ENCODE measurements around the gene ST6GALNAC4.

ST6GALNAC4 gene

DNA sequence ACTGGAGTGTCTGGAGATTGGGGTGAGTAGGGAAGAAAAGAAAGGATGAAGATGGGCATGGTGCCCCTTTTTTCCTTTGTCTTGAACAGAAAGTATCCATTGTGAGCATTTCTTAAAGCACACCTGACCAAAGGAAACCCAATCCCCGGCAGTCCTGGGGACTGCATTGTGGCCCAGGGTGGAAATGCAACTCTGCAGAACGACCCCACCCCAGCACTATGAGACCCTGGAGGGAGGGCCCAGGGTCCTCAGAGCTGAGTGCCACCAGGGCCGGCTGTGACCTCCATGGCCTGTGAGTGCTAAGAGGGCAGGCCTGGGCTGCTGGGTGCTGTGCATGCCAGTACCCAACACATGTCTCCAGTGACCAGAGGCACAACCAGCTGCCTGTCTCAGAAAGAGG, 45.4 kb upstream of the ST6GALNAC4 start:
- no peak for TF ChIP-seq TAF1 (IDR thresholded peaks at IDR 0.05; ENCODE audit: borderline replicate concordance, insufficient read depth, low read length)
- TF ChIP-seq FOXP2 (optimal IDR thresholded peaks at IDR 0.05; ENCODE audit: borderline replicate concordance, extremely low read depth, extremely low read length, insufficient read depth), result no peak
- TF ChIP-seq, protein P1, sequence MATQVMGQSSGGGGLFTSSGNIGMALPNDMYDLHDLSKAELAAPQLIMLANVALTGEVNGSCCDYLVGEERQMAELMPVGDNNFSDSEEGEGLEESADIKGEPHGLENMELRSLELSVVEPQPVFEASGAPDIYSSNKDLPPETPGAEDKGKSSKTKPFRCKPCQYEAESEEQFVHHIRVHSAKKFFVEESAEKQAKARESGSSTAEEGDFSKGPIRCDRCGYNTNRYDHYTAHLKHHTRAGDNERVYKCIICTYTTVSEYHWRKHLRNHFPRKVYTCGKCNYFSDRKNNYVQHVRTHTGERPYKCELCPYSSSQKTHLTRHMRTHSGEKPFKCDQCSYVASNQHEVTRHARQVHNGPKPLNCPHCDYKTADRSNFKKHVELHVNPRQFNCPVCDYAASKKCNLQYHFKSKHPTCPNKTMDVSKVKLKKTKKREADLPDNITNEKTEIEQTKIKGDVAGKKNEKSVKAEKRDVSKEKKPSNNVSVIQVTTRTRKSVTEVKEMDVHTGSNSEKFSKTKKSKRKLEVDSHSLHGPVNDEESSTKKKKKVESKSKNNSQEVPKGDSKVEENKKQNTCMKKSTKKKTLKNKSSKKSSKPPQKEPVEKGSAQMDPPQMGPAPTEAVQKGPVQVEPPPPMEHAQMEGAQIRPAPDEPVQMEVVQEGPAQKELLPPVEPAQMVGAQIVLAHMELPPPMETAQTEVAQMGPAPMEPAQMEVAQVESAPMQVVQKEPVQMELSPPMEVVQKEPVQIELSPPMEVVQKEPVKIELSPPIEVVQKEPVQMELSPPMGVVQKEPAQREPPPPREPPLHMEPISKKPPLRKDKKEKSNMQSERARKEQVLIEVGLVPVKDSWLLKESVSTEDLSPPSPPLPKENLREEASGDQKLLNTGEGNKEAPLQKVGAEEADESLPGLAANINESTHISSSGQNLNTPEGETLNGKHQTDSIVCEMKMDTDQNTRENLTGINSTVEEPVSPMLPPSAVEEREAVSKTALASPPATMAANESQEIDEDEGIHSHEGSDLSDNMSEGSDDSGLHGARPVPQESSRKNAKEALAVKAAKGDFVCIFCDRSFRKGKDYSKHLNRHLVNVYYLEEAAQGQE (IDR thresholded peaks at IDR 0.05; ENCODE audit: insufficient read depth in 1 of 2, low read depth in 2 of 2, low read length in 2 of 2), result no peak
- no peak for TF ChIP-seq SIN3A (IDR thresholded peaks at IDR 0.05; ENCODE audit: borderline replicate concordance, insufficient read depth, low read length)
- TF ChIP-seq POLR2AphosphoS5 (IDR thresholded peaks at IDR 0.05; ENCODE audit: low read depth, low read length), result no peak

DNA sequence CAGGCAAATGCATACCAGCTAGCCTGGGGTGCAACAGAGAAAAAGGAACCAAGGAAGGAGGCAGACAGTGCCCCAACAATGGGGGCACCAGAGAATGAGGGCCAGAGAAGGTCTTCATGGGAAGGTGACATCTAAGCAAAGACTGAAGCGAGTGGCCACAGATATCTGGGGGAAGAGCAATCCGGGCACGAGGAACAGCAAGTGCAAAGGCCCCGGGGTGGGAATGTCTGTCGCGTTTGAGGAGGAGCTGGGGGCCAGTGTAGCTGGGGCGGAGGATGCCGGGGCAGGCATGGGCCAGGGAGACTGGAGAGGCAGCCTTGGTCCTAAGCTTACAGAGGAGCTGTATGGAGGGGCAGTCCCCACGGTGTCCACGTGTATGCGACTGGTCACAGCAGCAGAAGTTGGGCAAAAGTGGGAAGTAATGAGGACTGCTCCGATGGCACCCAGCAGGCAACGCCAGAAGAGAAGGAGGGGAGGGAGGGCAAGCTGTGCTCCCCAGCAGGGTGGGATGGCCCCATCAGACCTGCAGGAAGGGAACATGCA, 44.8 kb upstream of the ST6GALNAC4 start:
- TF ChIP-seq SIN3A (IDR thresholded peaks at IDR 0.05; ENCODE audit: borderline replicate concordance, insufficient read depth, low read length) (no peak), TAF1 (IDR thresholded peaks at IDR 0.05; ENCODE audit: borderline replicate concordance, insufficient read depth, low read length) (no peak), POLR2AphosphoS5 (IDR thresholded peaks at IDR 0.05; ENCODE audit: low read depth, low read length) (no peak), FOXP2 (optimal IDR thresholded peaks at IDR 0.05; ENCODE audit: borderline replicate concordance, extremely low read depth, extremely low read length, insufficient read depth) (no peak)
- TF ChIP-seq, protein P1 (IDR thresholded peaks at IDR 0.05; ENCODE audit: insufficient read depth in 1 of 2, low read depth in 2 of 2, low read length in 2 of 2), result no peak

DNA sequence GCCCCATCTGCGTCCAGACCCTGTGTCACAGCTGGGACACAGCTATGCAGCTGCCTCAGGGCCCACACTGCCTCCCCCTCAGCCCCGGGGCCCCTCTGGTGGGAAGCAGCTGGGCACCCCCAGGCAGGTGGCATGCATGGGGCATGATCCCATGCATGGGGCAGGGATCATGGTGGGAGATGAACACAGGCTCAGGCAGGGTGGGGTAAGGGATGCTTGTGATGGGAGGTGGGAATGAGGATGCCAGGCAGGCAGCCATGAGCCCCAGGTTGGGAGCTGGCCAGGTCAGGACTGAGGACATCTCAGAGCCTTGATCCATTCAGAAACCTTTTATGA, 44.3 kb upstream of the ST6GALNAC4 start:
- no peak for TF ChIP-seq POLR2AphosphoS5 (IDR thresholded peaks at IDR 0.05; ENCODE audit: low read depth, low read length)
- no peak for TF ChIP-seq FOXP2 (optimal IDR thresholded peaks at IDR 0.05; ENCODE audit: borderline replicate concordance, extremely low read depth, extremely low read length, insufficient read depth)
- no peak for TF ChIP-seq SIN3A (IDR thresholded peaks at IDR 0.05; ENCODE audit: borderline replicate concordance, insufficient read depth, low read length)
- TF ChIP-seq, protein P1 (IDR thresholded peaks at IDR 0.05; ENCODE audit: insufficient read depth in 1 of 2, low read depth in 2 of 2, low read length in 2 of 2), result no peak
- TF ChIP-seq TAF1 (IDR thresholded peaks at IDR 0.05; ENCODE audit: borderline replicate concordance, insufficient read depth, low read length), result no peak

DNA sequence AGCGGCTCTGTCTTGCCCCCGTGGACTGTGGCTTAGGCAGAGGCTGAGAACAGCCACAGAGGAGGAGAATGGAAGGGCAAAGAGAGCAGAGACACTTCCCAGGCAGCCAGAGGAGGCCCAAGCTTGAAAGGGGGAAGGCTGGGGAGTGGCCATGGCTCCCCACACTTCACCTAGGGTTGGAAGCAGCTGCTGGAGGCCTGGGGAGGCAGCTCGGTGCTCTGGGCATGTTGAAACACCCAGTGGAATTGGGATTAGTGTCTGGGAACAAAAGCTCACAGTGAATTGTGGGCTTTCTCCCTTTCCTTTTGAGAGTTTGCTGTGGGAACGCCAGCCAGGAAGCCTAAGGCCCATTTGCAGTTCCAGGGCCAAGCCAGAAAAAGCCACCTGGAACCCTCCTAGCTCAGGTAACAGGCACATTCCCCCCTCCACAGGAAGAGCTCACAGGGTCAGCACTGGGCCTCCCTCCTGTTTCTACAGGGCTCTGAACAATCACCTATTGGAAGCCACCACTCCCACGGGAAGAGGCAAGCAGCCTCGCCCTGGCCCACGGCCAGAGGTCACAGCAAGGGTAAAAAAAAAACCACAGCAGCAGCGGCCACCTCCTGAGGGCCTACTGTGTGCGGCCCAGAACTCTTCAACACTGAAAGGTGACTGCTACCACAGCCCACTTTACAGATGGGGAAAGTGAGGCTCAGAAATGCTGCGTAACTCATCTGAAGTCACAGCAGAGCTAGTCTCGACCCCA, 43.7 kb upstream of the ST6GALNAC4 start:
- TF ChIP-seq, protein P1 (IDR thresholded peaks at IDR 0.05; ENCODE audit: insufficient read depth in 1 of 2, low read depth in 2 of 2, low read length in 2 of 2), result no peak
- TF ChIP-seq POLR2AphosphoS5 (IDR thresholded peaks at IDR 0.05; ENCODE audit: low read depth, low read length) (no peak), TAF1 (IDR thresholded peaks at IDR 0.05; ENCODE audit: borderline replicate concordance, insufficient read depth, low read length) (no peak), SIN3A (IDR thresholded peaks at IDR 0.05; ENCODE audit: borderline replicate concordance, insufficient read depth, low read length) (no peak), FOXP2 (optimal IDR thresholded peaks at IDR 0.05; ENCODE audit: borderline replicate concordance, extremely low read depth, extremely low read length, insufficient read depth) (no peak)

Measured in PFSK-1 (cell line).